Loucy (cell line): Measurements from ENCODE around the gene C3AR1.

ENCODE experiments used
- H2AFZ ChIP-seq: fragments of 200-600 bp; sonication (generic); 2 replicates; pipeline ENCODE4 v1.6.0; 2016; ENCODE audit warnings: antibody characterized with exemption, mild to moderate bottlenecking, low read length, moderate library complexity
- H3F3A ChIP-seq: fragments of 200-600 bp; 2 replicates; pipeline ENCODE4 v1.6.0; 2016; ENCODE audit warnings: antibody characterized with exemption, low read depth, mild to moderate bottlenecking
- H3K27me3 ChIP-seq: fragments of 200-600 bp; sonication (generic); 2 replicates; pipeline ENCODE4 v1.6.1; 2014; ENCODE audit warnings: low read length, mild to moderate bottlenecking; ENCODE audit not compliant: insufficient read depth, poor library complexity, severe bottlenecking
- H3K36me3 ChIP-seq: fragments of 200-600 bp; sonication (generic); 2 replicates; pipeline ENCODE4 v1.6.1; 2016; ENCODE audit warnings: low read length; ENCODE audit not compliant: insufficient read depth
- H3K4me1 ChIP-seq: fragments of 200-600 bp; sonication (generic); 2 replicates; pipeline ENCODE4 v1.5.1; 2014; ENCODE audit warnings: low read length, mild to moderate bottlenecking; ENCODE audit not compliant: insufficient read depth, poor library complexity, severe bottlenecking
- H3K4me2 ChIP-seq: fragments of 200-600 bp; sonication (generic); 2 replicates; pipeline ENCODE4 v1.6.0; 2014; ENCODE audit warnings: antibody characterized with exemption, low read length, low read depth, mild to moderate bottlenecking; ENCODE audit not compliant: poor library complexity, severe bottlenecking
- H3K4me3 ChIP-seq: fragments of 200-600 bp; sonication (generic); 2 replicates; pipeline ENCODE4 v1.5.1; 2014; ENCODE audit warnings: low read length, mild to moderate bottlenecking, mixed read lengths; ENCODE audit not compliant: poor library complexity, severe bottlenecking
- H3K79me2 ChIP-seq: fragments of 200-600 bp; sonication (generic); 2 replicates; pipeline ENCODE4 v1.6.1; 2014; ENCODE audit warnings: low read length; ENCODE audit not compliant: insufficient read depth
- H3K9ac ChIP-seq: fragments of 200-600 bp; sonication (generic); 2 replicates; pipeline ENCODE4 v1.6.0; 2014; ENCODE audit warnings: mild to moderate bottlenecking, low read depth, low read length, moderate library complexity; ENCODE audit not compliant: poor library complexity, severe bottlenecking
- H3K9me2 ChIP-seq: fragments of 200-600 bp; sonication (generic); replicated peaks from 2 replicates; pipeline ENCODE4 v1.6.1; 2016; ENCODE audit warnings: low read depth, low read length, mixed read lengths
- H3K9me3 ChIP-seq: fragments of 200-600 bp; sonication (generic); 2 replicates; pipeline ENCODE4 v1.6.1; 2014; ENCODE audit warnings: mild to moderate bottlenecking, antibody characterized with exemption, low read length, low read depth; ENCODE audit not compliant: insufficient read depth
- H4K20me1 ChIP-seq: fragments of 200-600 bp; sonication (generic); 2 replicates; pipeline ENCODE4 v1.6.0; 2014; ENCODE audit warnings: antibody characterized with exemption, low read length, mild to moderate bottlenecking; ENCODE audit not compliant: insufficient read depth, poor library complexity, severe bottlenecking
- CTCF ChIP-seq: fragments of 200-600 bp; sonication (generic); conservative IDR thresholded peaks from 2 replicates; pipeline ENCODE4 v1.5.1; 2014; ENCODE audit warnings: mild to moderate bottlenecking, antibody characterized with exemption, low read length
- EZH2phosphoT487 ChIP-seq: fragments of 200-600 bp; IDR thresholded peaks from 2 replicates; pipeline ENCODE4 v1.6.1; 2018; ENCODE audit warnings: antibody characterized with exemption, mild to moderate bottlenecking, moderate library complexity, borderline replicate concordance

Gene C3AR1

DNA sequence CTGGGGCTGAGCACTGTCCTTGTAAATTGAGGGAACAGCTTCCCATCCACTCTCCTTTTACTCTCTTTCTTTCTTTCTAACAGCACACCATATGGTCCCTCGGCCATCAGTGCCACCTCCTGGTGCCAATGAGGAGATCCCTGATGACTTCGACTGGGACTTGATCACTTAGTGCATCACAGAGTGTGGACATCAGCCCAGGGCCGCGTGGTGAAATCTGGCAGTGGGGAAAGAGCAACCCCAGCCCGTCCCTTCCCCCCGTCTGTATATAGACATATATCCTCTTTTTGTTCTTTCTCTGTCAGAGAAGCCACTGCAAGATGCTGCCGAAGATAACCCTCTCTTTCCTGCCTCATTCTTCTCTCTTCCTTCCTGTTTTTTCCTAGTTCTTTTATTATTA, 13.5 kb downstream of the C3AR1 start:
- Histone ChIP-seq H4K20me1 (no peaks in the 10 kb centered on the region), H3K4me2 (no peak overlapping the region)
- TF ChIP-seq EZH2phosphoT487 (no peak), CTCF (no peak)

DNA sequence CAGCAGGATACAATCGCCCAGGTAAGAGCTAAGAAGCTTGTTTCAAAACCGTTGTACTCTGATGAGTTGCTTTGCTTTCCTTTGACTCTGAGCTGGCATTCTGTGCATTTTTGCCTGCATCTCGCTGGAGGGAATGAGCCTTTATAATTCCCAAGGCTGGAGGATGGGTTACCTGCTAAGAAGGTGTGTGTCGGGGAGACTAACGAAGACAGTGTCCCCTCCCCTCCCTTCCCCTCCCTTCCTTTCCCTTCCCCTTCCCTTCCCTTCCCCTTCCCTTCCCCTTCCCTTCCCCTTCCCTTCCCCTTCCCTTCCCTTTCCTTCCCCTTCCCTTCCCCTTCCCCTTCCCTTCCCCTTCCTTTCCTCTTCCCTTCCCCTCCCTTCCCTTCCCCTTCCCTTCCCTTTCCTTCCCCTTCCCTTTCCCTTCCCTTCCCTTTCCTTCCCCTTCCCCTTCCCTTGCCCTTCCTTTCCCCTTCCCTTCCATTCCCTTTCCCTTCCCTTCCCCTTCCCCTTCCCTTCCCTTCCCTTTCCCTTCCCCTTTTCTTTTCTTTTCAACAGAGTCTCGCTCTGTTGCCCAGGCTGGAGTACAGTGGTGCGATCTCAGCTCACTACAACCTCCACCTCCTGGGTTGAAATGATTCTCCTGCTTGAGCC, 15.4 kb downstream of the C3AR1 start:
- H3K4me3 ChIP-seq: no peak overlapping the region
- no peak for TF ChIP-seq CTCF
- no peak for TF ChIP-seq EZH2phosphoT487
- H3K9me2 ChIP-seq: no peaks in the 10 kb centered on the region
- H4K20me1 ChIP-seq: no peaks in the 10 kb centered on the region
- H3K9ac ChIP-seq: no peak overlapping the region
- H2AFZ ChIP-seq: no peak overlapping the region
- no peaks in the 10 kb centered on the region for H3K9me3 ChIP-seq
- peaks cover 8% of the 10 kb centered on the region for H3K4me1 ChIP-seq
- peaks cover 42% of the 10 kb centered on the region; the same call in 1 of the 2 replicates for H3K36me3 ChIP-seq
- no peak overlapping the region for H3K4me2 ChIP-seq
- H3F3A ChIP-seq: no peaks in the 10 kb centered on the region
- H3K79me2 ChIP-seq: no peaks in the 10 kb centered on the region
- H3K27me3 ChIP-seq: no peaks in the 10 kb centered on the region

More for the DNA sequence above, 13.5 kb downstream of the C3AR1 start:
- Histone ChIP-seq H3K27me3 (no peaks in the 10 kb centered on the region), H3K9ac (no peak overlapping the region), H3K79me2 (no peaks in the 10 kb centered on the region), H3K9me2 (no peaks in the 10 kb centered on the region), H3K4me3 (no peak overlapping the region), H3F3A (no peaks in the 10 kb centered on the region), H3K36me3 (peaks cover 36% of the 10 kb centered on the region; the same call in 1 of the 2 replicates), H3K4me1 (peaks cover 8% of the 10 kb centered on the region), H2AFZ (no peak overlapping the region), H3K9me3 (no peaks in the 10 kb centered on the region)

- Histone ChIP-seq H3K9me3 (no peaks in the 10 kb centered on the region), H3K9ac (no peak overlapping the region), H3F3A (no peaks in the 10 kb centered on the region), H3K4me2 (no peak overlapping the region), H3K4me1 (peaks cover 8% of the 10 kb centered on the region), H3K79me2 (no peaks in the 10 kb centered on the region), H4K20me1 (no peaks in the 10 kb centered on the region), H3K36me3 (peaks cover 45% of the 10 kb centered on the region; the same call in 1 of the 2 replicates), H3K4me3 (no peak overlapping the region), H2AFZ (no peak overlapping the region), H3K9me2 (no peaks in the 10 kb centered on the region), H3K27me3 (no peaks in the 10 kb centered on the region)
- TF ChIP-seq EZH2phosphoT487 (no peak), CTCF (no peak)
Measured at GRCh38 chr12:8048906-8049305, 17.3 kb downstream of the C3AR1 start.
